H1 (cell line): ENCODE data around the gene CCDC124. TPM values are rescaled to one million over a fixed set of nuclear protein-coding genes. Genes with fewer than 3 reads are reported as not detected.

Experiments
- BACH1 ChIP-seq: IDR thresholded peaks from 2 replicates; pipeline ENCODE4 v1.6.1; 2012; ENCODE audit warnings: low read length, improper control_type of control experiment
- EP300 ChIP-seq, 2 experiments: IDR thresholded peaks; 1 replicate in 1 of 2; 2 replicates in 1 of 2; pipeline ENCODE4 v1.6.1; 2011 to 2012; ENCODE audit warnings: low read depth in 2 of 2, low read length in 2 of 2, mild to moderate bottlenecking in 2 of 2, borderline replicate concordance in 1 of 2, inconsistent platforms in 1 of 2, moderate library complexity in 1 of 2
- GTF2F1 ChIP-seq: IDR thresholded peaks from 2 replicates; pipeline ENCODE4 v1.6.1; 2012; ENCODE audit warnings: low read depth, low read length, improper control_type of control experiment, borderline replicate concordance
- HDAC2 ChIP-seq, 2 experiments: fragments of 300-600 bp in 1 of 2; sonication (generic) in 1 of 2; IDR thresholded peaks; 2 replicates each; pipeline ENCODE4 v1.6.1; 2011 to 2012; ENCODE audit warnings: low read depth in 2 of 2, low read length in 2 of 2, mild to moderate bottlenecking in 2 of 2, moderate library complexity in 2 of 2, borderline replicate concordance in 1 of 2, inconsistent platforms in 1 of 2
- RBBP5 ChIP-seq: IDR thresholded peaks from 2 replicates; pipeline ENCODE4 v1.7.1; 2012; ENCODE audit warnings: low read depth, mild to moderate bottlenecking, inconsistent platforms, low read length, moderate library complexity, borderline replicate concordance
- polyA plus RNA-seq, 7 experiments: library from polyadenylated mRNA; depleted of rRNA in 3 of 7; stranded (reverse) in 5 of 7; unstranded in 2 of 7; fragments of >200 nt in 5 of 7; fragments of 200-250 nt in 2 of 7; gene quantifications; 1 replicate in 5 of 7; 2 replicates in 1 of 7; 4 replicates in 1 of 7; pipeline versions ENCODE4 v1.2.1 to v1.2.3, GENCODE V29; 2011 to 2013; ENCODE audit warnings: missing spikeins in 2 of 7, mixed read lengths in 2 of 7
- total RNA-seq: library from RNA; stranded (reverse); fragmentation: NEBNext Ultra II Directional; extraction: Animal tissue kit (Norgen Biotek cat#: 25700); gene quantifications from 2 replicates; pipeline ENCODE4 v1.2.1, GENCODE V29; 2021
- TF ChIP-seq, protein P1 (sequence below): fragments of 300-600 bp; sonication (generic); IDR thresholded peaks from 2 replicates; pipeline ENCODE4 v1.7.1; 2012; ENCODE audit warnings: low read length, moderate library complexity, mild to moderate bottlenecking, inconsistent platforms; ENCODE audit not compliant: insufficient replicate concordance

Gene CCDC124
- total and polyA plus RNA-seq, 2 of the 8 experiments (the other 6 are each of a cell fraction or from before 2014, with no cell fraction given) = 95.2 to 103 TPM

DNA sequence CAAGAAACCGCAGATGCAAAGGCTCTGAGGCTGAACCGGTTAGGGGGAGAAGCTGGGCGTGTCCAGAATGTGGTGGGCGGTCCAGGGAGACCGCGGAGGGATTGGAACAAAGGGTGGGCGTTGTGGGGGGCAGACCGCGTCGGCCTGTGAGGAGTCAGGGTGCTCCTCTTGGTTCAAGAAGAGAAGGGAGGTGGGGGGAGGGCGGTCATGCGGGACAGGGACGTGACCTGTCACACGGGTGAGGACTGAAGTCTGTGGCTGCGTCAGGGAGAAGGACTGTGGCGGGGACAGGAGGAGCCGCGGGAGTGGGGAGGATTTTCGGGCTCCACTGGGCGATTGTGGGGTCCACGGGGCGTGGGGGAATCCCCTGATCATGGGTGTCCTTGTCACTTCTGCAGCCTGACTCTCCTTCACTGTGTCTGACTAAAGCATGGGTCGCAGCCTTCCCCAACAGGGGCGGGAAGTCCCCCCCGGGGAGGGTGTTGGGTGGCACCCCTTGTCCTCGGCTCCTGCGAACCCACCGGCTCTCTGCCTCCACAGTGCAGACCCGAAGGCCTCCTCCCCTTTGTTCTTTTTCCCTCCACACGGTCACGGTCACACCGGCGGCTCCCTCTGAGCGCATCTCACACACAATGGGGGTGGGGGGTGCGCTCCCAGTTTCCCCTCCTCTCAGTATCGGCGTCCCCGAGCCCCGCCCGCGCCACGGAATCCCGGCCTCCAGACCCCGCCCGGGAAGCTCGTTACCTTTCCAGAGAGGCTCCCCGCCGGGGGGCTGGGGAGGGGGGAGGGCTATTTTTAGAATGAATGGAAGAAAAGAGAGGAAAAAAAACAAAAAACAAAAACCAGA, 17.7 kb downstream of the CCDC124 start (continued):
- TF ChIP-seq, protein P1, sequence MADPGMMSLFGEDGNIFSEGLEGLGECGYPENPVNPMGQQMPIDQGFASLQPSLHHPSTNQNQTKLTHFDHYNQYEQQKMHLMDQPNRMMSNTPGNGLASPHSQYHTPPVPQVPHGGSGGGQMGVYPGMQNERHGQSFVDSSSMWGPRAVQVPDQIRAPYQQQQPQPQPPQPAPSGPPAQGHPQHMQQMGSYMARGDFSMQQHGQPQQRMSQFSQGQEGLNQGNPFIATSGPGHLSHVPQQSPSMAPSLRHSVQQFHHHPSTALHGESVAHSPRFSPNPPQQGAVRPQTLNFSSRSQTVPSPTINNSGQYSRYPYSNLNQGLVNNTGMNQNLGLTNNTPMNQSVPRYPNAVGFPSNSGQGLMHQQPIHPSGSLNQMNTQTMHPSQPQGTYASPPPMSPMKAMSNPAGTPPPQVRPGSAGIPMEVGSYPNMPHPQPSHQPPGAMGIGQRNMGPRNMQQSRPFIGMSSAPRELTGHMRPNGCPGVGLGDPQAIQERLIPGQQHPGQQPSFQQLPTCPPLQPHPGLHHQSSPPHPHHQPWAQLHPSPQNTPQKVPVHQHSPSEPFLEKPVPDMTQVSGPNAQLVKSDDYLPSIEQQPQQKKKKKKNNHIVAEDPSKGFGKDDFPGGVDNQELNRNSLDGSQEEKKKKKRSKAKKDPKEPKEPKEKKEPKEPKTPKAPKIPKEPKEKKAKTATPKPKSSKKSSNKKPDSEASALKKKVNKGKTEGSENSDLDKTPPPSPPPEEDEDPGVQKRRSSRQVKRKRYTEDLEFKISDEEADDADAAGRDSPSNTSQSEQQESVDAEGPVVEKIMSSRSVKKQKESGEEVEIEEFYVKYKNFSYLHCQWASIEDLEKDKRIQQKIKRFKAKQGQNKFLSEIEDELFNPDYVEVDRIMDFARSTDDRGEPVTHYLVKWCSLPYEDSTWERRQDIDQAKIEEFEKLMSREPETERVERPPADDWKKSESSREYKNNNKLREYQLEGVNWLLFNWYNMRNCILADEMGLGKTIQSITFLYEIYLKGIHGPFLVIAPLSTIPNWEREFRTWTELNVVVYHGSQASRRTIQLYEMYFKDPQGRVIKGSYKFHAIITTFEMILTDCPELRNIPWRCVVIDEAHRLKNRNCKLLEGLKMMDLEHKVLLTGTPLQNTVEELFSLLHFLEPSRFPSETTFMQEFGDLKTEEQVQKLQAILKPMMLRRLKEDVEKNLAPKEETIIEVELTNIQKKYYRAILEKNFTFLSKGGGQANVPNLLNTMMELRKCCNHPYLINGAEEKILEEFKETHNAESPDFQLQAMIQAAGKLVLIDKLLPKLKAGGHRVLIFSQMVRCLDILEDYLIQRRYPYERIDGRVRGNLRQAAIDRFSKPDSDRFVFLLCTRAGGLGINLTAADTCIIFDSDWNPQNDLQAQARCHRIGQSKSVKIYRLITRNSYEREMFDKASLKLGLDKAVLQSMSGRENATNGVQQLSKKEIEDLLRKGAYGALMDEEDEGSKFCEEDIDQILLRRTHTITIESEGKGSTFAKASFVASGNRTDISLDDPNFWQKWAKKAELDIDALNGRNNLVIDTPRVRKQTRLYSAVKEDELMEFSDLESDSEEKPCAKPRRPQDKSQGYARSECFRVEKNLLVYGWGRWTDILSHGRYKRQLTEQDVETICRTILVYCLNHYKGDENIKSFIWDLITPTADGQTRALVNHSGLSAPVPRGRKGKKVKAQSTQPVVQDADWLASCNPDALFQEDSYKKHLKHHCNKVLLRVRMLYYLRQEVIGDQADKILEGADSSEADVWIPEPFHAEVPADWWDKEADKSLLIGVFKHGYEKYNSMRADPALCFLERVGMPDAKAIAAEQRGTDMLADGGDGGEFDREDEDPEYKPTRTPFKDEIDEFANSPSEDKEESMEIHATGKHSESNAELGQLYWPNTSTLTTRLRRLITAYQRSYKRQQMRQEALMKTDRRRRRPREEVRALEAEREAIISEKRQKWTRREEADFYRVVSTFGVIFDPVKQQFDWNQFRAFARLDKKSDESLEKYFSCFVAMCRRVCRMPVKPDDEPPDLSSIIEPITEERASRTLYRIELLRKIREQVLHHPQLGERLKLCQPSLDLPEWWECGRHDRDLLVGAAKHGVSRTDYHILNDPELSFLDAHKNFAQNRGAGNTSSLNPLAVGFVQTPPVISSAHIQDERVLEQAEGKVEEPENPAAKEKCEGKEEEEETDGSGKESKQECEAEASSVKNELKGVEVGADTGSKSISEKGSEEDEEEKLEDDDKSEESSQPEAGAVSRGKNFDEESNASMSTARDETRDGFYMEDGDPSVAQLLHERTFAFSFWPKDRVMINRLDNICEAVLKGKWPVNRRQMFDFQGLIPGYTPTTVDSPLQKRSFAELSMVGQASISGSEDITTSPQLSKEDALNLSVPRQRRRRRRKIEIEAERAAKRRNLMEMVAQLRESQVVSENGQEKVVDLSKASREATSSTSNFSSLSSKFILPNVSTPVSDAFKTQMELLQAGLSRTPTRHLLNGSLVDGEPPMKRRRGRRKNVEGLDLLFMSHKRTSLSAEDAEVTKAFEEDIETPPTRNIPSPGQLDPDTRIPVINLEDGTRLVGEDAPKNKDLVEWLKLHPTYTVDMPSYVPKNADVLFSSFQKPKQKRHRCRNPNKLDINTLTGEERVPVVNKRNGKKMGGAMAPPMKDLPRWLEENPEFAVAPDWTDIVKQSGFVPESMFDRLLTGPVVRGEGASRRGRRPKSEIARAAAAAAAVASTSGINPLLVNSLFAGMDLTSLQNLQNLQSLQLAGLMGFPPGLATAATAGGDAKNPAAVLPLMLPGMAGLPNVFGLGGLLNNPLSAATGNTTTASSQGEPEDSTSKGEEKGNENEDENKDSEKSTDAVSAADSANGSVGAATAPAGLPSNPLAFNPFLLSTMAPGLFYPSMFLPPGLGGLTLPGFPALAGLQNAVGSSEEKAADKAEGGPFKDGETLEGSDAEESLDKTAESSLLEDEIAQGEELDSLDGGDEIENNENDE = no peak
- TF ChIP-seq EP300 (IDR thresholded peaks at IDR 0.05; ENCODE audit: borderline replicate concordance in 1 of 2, low read depth in 2 of 2, low read length in 2 of 2) (no peak), HDAC2 (IDR thresholded peaks at IDR 0.05; ENCODE audit: borderline replicate concordance in 1 of 2, low read depth in 2 of 2, low read length in 2 of 2) (peak in 1 of 2 experiments; percentile 45; a peak in 2 of 4 replicates), RBBP5 (no peak), BACH1 (peak; percentile 28; the same call in 1 of the 2 replicates), GTF2F1 (no peak)
